Ascending aorta (tissue), 2 donors: ENCODE measurements around the gene CNTNAP5. TPM values are rescaled to one million over a fixed set of nuclear protein-coding genes. Genes with fewer than 3 reads are reported as not detected.

Source experiments
- DNase-seq, 2 donors: peaks; one replicate each; pipeline ENCODE4 v3.0.0-alpha.2; 2019; ENCODE audit warnings: low spot score in 2 of 2
- H3K27ac ChIP-seq, 2 donors: fragments of 200-600 bp; sonication (generic); one replicate each; pipeline ENCODE4 v1.5.1; 2016 to 2017; ENCODE audit warnings: mild to moderate bottlenecking in 1 of 2
- H3K27me3 ChIP-seq: fragments of 200-600 bp; sonication (generic); one replicate; pipeline ENCODE4 v1.5.1; 2017
- H3K36me3 ChIP-seq, 2 donors: fragments of 200-600 bp; sonication (generic); one replicate each; pipeline ENCODE4 v1.5.1; 2016
- H3K4me1 ChIP-seq, 2 donors: fragments of 200-600 bp; sonication (generic); one replicate each; pipeline ENCODE4 v1.5.1; 2016 to 2017; ENCODE audit warnings: mild to moderate bottlenecking in 1 of 2
- H3K4me3 ChIP-seq, 2 donors: fragments of 200-600 bp; sonication (generic); one replicate each; pipeline ENCODE4 v1.5.1; 2016 to 2017; ENCODE audit warnings: mild to moderate bottlenecking in 1 of 2
- H3K9me3 ChIP-seq, 2 donors: fragments of 200-600 bp; sonication (generic); one replicate each; pipeline ENCODE4 v1.5.1; 2016
- intact Hi-C: fragments of 100-400 bp; cut with DNase I; formaldehyde crosslinking; loops from one replicate; pipeline ENCODE4 v1.15.1; 2023
- total RNA-seq: library from RNA; depleted of rRNA; stranded (reverse); fragments of >200 nt; gene quantifications from one replicate; pipeline ENCODE4 v1.1.0, GENCODE V29; 2016
- TF ChIP-seq, protein P1 (sequence below), 3 experiments: fragments of 200-600 bp in 2 of 3; fragments of 450-650 bp in 1 of 3; sonication (generic) in 2 of 3; IDR thresholded peaks; one replicate each; pipeline ENCODE4 v1.5.1; 2016 to 2019; ENCODE audit warnings: antibody characterized with exemption in 3 of 3, mild to moderate bottlenecking in 1 of 3, moderate library complexity in 1 of 3

The CNTNAP5 gene
- total RNA-seq, 1 donor from 2014 or later: not detected

DNA sequence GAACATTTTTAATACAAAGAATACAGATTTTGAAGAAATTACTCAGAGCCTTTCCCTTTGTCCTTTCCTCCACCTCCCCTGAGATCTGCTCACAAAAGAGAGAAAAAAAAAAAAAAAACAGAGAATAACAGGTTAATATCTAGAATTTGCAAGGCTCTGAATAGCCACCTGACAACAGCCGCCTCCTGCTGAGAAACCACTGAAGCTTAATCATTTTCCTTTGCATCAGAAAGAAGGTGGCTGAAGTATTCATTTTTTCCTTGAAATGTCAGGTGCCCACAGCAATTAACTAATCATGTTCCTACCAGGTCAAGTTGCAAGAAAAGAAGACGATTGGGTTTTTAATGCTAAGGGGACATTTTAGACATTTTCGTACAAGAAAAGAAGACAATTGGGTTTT lies 21.2 kb downstream of the CNTNAP5 start:
- Histone ChIP-seq H3K27me3 (no peaks in the 10 kb centered on the region), H3K27ac (no peak overlapping the region), H3K36me3 (no peaks in the 10 kb centered on the region), H3K4me1 (no peaks in the 10 kb centered on the region), H3K9me3 (no peaks in the 10 kb centered on the region), H3K4me3 (no peak overlapping the region)
- TF ChIP-seq, protein P1, sequence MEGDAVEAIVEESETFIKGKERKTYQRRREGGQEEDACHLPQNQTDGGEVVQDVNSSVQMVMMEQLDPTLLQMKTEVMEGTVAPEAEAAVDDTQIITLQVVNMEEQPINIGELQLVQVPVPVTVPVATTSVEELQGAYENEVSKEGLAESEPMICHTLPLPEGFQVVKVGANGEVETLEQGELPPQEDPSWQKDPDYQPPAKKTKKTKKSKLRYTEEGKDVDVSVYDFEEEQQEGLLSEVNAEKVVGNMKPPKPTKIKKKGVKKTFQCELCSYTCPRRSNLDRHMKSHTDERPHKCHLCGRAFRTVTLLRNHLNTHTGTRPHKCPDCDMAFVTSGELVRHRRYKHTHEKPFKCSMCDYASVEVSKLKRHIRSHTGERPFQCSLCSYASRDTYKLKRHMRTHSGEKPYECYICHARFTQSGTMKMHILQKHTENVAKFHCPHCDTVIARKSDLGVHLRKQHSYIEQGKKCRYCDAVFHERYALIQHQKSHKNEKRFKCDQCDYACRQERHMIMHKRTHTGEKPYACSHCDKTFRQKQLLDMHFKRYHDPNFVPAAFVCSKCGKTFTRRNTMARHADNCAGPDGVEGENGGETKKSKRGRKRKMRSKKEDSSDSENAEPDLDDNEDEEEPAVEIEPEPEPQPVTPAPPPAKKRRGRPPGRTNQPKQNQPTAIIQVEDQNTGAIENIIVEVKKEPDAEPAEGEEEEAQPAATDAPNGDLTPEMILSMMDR (IDR thresholded peaks at IDR 0.05): no peak
- intact Hi-C loops: no loop called here
- no peak for DNase-seq

GRCh38 chr2:124048102-124048501 lies 23.0 kb downstream of the CNTNAP5 start:
- Histone ChIP-seq H3K27me3 (no peaks in the 10 kb centered on the region), H3K4me3 (no peak overlapping the region), H3K27ac (no peak overlapping the region), H3K9me3 (no peaks in the 10 kb centered on the region), H3K4me1 (no peaks in the 10 kb centered on the region), H3K36me3 (no peaks in the 10 kb centered on the region)
- TF ChIP-seq, protein P1 (IDR thresholded peaks at IDR 0.05): no peak
- intact Hi-C loops: no loop called here
- no peak for DNase-seq

DNA sequence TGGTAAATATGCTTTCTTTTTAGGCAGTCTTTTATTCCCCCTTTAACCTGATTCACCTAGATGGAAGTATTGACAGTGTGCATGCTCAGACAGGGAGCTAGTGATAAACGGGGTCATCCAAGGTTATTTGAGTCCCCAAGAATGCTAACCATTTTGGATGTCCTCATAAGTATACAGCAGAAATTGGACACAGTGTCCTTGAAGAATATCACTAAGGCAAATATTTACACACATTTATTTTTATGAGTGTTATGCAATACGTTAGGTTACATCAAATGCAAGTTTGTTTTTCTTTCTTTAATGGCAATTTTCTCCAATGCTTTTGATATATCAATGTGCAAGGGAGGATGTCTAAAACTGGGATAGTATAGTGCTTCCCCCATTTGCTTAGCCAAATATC lies 23.6 kb downstream of the CNTNAP5 start:
- Histone ChIP-seq H3K4me3 (no peak overlapping the region), H3K27me3 (no peaks in the 10 kb centered on the region), H3K36me3 (no peaks in the 10 kb centered on the region), H3K27ac (no peak overlapping the region), H3K9me3 (no peaks in the 10 kb centered on the region), H3K4me1 (no peaks in the 10 kb centered on the region)
- no peak for DNase-seq
- TF ChIP-seq, protein P1 (IDR thresholded peaks at IDR 0.05): no peak
- intact Hi-C loops: no loop called here

- Histone ChIP-seq H3K4me1 (no peaks in the 10 kb centered on the region), H3K27ac (no peak overlapping the region), H3K27me3 (no peaks in the 10 kb centered on the region), H3K4me3 (no peak overlapping the region), H3K9me3 (no peaks in the 10 kb centered on the region), H3K36me3 (no peaks in the 10 kb centered on the region)
- intact Hi-C loops: no loop called here
- TF ChIP-seq, protein P1 (IDR thresholded peaks at IDR 0.05): no peak
- no peak for DNase-seq
These were observed 24.0 kb downstream of the CNTNAP5 start for GRCh38 chr2:124049136-124049535.

GRCh38 chr2:124050833-124051497 lies 25.9 kb downstream of the CNTNAP5 start:
- no peak for DNase-seq
- intact Hi-C loops: no loop called here
- H3K4me1 ChIP-seq: no peaks in the 10 kb centered on the region
- H3K27me3 ChIP-seq: no peaks in the 10 kb centered on the region
- no peaks in the 10 kb centered on the region for H3K36me3 ChIP-seq
- no peak overlapping the region for H3K27ac ChIP-seq
- no peaks in the 10 kb centered on the region for H3K9me3 ChIP-seq
- no peak overlapping the region for H3K4me3 ChIP-seq
- TF ChIP-seq, protein P1 (IDR thresholded peaks at IDR 0.05): no peak

GRCh38 chr2:124053796-124054195 lies 28.7 kb downstream of the CNTNAP5 start:
- H3K4me1 ChIP-seq: no peaks in the 10 kb centered on the region
- H3K27ac ChIP-seq: no peak overlapping the region
- TF ChIP-seq, protein P1 (IDR thresholded peaks at IDR 0.05): no peak
- no peaks in the 10 kb centered on the region for H3K36me3 ChIP-seq
- intact Hi-C loops: no loop called here
- H3K9me3 ChIP-seq: no peaks in the 10 kb centered on the region
- H3K4me3 ChIP-seq: no peak overlapping the region
- no peaks in the 10 kb centered on the region for H3K27me3 ChIP-seq
- no peak for DNase-seq
